Stromal cell of bone marrow (primary cell): ENCODE measurements around the gene CRYGN.
A peak's percentile ranks its signal among the peaks of the same experiment; 100 is the strongest.

Experiments
- DNase-seq: peaks from one replicate; pipeline ENCODE4 v3.0.0-alpha.2; 2012; ENCODE audit warnings: low read depth

The CRYGN gene

DNA sequence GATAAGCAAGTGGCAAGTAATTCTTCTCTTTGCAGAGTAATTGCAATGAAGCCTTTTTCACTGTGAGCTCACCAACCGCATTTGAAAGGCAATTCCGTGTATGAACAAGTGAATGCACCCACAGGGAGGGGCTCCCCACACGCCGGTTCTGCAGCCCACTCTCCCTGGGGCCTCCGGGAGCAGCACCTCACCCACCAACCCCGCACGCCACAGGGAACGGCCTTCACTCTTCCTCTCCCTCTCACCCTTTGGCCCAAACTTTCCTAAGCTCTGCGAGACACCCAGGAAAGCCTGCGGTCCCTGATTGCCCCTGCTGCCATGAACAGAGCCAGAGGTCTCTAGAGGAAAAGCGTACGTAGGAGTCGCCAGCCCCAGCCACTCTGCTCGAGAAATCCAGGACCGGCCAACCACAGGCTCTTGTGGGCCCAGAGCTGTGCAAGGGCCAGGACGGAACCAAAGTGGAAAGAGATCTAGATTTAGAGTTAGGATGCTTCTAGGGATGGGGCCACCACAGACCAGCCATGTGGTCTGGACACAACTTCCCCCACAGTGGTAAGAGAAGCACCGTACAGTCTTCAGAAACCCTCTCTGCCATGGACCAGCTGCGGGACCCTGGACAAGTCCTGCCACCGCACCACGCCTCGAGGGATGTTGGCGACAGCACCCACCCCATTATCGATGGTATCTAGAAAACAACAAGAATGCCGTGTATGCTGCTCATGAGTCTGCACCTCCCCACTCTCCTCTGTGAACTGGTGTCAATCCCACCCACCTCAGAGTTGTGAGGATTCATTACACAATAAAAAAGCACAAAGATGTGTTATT lies 33.7 kb downstream of the CRYGN start:
- no peak for DNase-seq

DNA sequence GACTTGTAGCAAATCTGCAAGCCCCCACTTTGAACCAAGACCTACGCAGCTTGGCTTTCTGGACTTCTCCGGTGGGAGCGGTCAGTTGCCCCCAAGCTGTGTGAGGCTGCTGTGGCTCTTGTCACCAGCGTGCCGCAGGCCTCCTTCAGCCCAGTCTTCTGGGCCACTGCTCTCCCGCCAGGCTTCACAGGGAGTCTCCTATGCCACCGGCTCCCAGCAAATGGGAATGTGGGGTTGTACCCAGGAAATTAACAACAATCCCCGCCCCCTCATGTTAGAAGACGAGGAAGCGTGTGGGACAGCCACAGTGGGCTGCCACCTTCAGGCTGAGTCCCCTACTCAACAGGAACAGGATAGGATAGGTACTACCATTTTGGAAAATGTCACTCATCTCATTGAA lies 34.4 kb downstream of the CRYGN start:
- no peak for DNase-seq

DNA sequence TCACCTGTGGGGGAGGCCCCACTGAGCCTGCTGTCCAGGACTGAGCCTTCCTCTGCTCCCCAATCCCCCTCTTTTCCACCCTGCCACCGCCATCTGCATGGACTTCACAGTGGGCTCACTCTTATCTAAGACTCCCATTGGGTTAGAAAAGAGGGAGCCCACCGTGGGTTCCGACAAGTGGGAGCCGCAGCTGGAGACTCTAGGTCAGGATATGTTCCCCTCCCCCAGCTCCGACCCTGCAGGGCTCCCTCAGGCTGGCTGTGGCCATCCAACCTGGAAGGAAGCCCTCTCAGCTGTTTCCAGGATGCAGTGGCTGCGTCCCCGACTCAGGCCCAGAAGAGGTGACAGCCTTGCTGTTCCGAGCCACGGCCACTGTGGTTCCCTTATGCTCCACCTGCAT lies 34.9 kb downstream of the CRYGN start:
- no peak for DNase-seq

DNA sequence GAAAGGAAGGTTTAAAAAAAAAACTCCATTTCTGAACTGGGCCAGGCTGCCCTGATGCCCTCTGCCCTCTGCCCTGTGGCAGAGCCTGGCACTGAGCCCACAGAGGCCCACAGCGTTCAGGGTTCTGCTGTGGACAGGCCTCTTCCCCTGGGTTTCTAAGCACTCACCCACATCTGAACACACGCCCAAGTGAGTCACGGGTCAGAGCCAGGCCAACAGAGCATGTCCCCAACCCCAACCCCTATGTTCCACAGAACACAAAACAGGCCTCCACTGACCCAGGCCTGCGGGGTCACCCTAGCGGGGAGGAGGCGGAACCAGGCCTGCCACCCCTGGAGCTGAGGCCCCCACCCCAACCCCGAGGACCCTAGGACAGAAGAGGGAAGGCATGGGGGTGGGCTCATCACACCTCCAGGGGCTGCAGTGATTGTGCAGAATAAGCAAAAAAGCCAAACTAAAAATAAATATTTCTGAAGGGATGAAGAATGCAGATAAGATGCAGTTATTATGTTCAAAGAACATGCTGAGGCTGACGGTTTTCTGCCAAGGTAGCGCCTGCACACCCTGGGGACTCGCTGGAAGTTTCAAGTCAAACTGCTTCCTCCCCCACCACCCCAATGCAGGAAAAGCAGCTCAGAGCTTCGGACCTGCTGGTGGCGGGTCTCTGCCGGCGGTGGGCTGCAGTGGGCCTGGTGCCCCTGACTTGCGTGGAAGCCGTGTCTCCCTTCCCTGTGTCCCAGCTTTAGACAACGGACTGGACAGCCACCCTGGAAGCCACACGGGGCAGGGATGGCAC lies 35.5 kb downstream of the CRYGN start:
- DNase-seq: peak; percentile 57

DNA sequence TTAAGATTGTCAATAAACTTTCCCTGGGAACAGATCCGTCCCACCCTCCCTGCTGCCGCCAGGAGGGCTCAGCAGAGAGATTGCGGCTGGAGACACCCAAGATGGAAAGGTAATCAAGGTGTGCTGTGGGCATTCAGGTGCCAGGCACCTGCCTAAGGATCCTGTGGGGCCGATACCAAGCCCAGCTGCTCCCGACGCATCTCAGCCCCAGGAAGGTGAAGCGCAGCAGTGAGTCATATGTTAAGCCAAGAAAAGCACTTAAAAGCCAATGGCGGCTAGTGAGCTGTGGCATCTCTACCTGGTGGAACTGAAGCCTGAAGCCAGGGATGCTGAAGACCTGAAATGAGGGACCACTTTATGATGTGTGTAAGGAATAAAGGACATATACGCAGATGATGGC lies 36.2 kb downstream of the CRYGN start:
- DNase-seq: no peak

DNA sequence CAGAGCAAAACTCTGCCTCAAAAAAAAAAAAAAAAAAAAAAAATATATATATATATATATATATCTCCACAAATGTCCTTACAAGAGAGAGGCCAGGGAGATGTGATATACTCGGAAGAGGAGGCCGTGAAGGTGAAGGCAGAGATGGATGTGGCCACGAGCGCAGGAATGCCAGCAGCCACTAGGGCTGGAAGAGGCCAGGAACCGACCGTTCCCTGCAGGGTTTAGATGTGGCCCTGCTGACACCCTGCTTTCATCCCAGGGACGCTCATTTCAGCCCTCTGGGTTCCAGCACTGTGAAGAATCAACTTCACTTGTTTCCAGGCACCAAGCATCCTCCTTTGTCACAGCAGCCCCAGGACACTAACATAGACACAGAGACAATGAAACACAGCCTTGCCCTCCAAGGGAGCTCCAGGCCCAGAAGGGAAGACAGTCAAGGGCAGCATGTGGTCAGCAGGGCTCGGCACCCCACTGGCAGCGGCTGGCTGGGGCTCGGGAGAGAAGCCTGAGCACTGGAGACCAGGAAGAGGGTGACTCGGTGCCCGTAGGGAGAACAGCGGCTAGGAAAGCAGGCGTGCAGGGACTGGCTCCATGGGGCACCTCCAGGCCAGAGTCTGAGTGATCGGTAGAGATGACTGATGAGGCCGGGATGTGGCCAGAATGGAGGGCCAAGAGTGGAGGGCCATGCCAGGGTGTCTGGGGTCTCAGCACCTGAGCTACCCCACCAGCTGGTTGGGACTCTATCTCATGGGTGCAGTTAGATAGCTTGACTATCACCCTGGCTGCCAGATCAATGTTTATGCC lies 37.7 kb downstream of the CRYGN start:
- DNase-seq: no peak

DNA sequence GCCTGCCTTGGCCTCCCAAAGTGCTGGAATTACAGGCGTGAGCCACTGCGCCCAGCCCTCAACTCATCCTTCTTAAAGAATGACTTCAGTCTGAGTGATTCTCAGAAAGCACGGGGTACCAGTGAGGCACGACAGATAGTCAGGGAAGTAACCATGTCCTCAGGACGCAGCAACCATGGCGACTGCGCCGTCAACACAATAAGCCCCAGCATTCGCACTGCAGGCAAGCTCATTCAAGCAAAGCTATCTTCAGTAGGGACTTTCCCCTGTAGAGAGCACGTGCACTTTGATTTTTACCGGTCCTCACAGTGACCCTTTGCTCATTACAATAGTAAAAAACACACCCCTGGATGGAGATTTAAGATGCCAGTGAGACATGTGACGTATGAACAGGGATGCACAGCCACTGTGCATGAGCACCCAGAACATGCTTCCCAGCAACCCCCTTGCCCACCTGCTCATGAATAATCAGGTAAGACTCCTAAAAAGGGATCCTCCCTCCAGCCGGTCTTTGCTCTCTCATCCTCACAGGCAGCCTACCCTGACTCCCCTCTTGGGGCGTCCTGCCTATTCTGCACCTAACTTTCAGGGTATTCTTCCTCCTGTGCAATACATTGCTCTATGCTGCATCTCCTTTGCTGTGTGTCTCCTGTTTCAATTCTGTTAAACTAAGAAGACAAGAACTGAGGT lies 39.2 kb downstream of the CRYGN start:
- DNase-seq: no peak

DNA sequence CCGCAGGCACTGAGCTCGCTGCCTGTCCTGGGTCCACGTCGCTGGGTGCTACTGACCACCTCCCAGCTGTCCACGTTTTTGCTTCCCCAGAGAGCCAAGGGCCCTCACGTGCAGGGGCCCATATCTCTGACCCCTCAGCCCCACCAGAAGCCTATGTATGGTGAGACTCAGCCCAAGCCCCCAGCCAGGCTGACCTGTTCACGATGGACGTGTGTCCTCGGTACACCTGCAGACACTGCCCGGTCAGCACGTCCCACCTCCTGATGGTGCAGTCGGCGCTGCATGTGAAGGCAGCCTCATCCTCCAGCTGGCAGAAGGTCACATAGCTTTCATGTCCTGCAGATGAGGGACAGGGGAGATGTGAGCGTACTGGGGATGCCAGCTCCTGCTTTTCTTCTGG lies 40.0 kb downstream of the CRYGN start:
- no peak for DNase-seq

DNA sequence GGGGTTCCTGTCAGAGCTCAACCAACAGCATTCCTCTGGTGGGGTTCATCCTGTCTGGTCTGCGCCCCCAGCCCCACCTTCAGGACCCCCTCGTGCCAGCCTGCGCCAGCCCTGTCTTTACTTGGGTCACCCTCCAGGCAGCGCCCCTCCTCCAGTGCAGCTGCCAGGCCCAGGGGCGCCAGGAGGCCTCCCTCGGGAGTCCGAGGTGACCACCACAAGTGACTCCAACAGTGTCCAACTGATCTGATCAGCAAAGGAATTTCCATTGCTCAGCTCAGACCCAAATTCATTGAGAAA lies 40.7 kb downstream of the CRYGN start:
- no peak for DNase-seq

DNA sequence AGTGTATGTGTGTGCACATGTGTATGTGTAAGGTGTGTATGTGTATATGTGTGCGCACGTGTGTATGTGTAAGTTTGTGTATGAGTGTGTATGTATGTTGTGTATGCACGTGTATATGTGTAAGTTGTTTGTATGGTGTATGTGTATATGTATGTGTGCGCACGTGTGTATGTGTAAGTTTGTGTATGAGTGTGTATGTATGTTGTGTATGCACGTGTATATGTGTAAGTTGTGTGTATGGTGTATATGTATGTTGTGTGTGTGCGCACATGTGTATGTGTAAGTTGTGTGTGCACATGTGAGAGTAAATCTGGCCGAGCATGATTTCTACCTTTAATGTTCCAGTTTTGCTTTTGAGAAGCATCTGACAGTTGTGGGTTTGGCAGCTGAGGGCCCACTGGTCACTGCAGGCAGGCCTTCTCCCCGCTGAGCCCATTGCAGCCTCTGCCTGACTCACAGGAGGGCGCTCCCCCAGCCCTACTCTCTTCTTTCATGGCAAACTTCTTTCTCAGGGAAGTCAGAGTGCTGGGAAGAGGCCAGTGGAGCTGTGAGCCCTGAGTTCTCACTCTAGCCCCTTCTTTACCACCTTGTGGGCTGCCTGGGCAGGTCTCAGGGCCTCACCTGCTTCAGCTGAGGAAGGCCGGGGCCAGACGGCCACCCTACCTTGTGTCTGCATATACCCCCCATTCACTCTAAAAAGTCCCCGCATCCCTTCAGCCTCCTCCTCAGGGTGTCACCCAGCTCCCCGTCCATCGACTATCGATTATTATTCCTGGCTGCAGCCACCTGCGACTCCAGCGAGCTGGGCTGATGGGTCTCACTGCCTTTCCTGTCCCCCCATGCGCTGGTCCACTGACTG lies 41.3 kb downstream of the CRYGN start:
- DNase-seq: no peak

DNA sequence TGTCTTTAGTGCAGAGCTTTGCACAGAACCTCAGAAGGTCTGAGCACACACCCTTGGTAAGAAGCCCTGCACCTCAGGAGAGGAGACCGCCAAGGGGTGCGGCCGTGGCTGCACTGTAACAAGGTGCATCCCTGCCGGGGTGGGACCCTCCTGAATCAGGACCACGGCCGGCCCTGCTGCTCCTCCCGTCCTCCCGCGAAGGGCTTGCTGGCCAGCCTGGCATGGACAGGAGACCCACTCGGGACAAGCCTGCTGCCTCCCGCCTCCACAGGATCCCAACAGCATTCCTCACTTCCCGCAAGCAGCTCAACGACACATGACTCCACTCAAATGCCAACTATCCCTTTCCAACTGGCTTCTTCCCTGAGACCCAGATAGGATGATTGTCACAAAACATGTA lies 42.9 kb downstream of the CRYGN start:
- DNase-seq: no peak

DNA sequence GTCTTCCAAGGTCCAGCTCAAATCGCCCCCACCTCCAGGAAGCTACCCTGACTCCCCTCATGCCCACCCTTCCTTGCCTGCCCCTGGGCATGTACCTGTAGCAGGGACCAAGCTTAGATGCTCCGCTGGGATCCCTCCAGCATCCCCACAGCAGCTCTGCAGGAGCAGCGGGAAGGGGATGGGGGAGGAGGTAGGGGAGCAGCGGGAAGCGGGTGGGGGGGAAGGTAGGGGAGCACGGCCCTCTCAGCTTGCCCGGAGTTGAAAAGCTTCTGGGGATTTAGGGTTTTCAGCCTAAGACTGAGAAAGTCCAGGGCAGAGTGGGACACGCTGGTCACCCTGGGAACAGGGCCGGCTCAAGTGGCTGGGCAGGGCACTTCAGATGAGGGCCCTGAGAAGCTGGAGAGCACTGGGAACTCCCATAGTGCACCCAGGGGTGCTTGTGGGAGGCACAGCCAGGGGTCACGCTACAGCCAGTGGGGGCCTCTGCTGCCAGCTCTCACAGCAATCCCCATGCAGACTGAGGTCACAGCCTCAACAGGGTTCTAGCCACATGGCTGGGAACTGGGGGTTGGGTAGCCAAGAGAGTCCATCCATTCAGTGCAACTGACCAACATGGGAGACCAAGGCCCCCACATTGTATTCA lies 43.5 kb downstream of the CRYGN start:
- DNase-seq: no peak

DNA sequence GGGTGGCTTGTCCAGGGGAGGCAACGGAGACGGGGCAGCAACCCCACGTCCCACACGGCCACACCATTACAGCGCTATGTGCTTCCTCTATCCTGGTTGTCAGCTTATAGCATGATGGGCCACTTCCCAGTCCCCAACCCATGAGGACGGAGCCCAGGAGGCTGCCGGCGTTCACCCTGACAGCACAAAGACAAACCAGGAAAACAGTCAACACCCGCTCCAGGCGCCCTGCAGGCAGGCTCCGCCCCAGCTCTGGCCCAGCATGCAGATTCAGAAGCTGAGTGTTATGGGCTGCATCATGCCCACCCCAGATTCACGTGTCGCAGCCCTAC lies 44.9 kb downstream of the CRYGN start:
- no peak for DNase-seq

DNA sequence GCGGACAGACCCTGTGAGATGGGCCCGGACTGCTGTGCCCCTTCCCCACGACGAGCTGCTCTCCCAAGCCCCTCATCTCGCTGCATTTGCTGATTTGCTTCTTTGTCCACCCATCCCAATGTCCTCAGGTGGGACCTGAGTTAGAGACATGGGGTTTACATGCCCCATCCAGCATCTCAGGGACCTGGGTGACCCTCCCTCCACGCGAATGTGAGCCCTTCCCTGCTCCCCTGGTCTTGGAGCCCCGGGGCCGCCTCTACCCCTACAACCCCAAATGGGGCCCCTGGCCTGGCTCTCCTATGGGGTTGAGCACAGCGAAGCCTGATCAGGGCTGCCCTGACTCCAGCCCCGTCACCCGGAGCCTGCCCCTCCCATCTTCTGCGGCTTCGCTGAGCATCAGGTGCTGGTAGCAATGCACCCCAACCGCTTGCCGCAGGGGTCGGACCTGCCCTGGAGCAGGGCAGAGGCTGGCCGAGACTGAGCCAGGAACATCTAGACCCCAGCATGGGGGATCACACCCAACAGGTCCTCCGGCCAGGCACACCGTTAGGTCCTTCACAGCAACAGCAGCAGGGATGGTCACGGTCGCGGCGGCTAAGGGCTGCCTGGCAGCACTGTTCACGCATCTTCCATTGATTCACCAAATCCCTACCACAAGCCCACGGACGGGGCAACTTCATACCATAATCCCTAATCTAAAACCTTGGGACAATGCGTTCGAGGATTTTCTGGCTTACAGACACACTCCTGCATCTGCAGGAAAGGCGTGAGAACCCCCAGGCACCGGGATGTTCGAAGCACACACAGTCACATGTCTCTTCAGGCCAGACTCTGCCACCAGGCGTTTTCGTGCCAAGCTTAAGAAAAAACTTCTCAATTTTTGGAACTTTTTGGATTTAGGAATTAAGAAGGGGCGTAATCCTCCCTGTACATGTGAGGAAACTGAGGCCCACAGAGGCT lies 45.6 kb downstream of the CRYGN start:
- no peak for DNase-seq

DNA sequence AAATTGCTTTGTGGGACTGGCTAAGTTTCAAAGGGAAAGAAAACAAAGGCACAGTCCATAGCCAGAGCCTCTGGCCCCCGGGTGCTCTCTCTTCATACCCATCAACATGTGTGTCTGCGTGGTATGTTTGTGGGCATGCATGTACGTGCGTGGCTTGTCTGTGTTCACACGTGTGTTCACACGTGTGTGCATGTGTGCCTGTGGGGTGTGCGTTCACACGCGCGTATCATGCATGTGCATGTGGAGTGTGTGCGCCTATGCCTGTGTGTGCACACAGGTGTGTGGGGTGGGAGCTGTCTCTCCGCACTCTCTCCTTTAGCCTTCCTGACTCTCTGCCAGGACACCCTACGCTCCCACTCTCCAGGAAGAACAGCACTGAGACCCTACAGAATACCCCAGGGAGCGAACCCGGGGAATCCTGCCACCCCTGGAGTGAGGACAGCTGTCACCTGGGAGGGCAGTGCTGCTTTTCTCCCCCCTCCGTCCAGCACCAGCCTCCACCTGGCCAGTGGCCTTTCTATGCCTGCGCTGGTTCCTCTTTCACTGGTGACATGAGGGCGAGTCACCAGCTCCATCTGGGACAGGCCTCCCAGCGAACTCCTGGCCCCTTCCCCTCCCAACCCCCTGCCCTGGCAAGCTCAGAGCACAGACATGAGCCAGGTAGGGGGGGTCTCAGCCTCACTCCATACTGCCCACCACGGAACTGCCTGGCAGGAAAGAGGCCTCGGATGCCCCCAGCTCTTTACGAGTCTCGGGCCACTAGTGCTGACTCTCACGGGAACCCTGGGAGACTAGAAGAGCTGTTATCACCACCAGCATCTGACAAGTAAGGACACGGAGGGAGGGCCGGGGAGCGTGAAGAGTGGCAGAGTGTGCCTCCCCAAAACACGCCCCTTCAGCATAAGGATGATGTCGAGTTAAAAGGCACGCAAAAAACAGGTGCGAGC lies 46.6 kb downstream of the CRYGN start:
- DNase-seq: no peak

DNA sequence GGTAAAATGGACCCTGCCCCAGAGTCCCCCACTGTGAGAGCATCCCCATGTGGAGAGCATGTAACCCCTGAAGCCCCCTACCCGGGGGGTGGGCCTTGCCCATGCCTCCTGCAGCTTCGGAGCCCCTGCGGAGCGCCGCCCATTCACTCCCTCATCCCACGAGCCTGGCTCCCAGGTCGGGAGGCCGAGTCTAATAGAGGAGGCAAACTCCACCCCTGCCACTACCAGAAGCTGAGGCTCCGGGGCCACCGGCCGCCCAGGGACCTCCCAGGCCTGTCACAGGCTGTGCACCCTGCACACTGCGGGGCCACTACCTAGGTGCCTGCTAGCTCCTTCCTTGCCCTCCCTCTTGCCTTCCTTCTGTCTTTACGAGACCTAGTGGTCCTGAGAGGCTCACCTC lies 47.5 kb downstream of the CRYGN start:
- no peak for DNase-seq

DNA sequence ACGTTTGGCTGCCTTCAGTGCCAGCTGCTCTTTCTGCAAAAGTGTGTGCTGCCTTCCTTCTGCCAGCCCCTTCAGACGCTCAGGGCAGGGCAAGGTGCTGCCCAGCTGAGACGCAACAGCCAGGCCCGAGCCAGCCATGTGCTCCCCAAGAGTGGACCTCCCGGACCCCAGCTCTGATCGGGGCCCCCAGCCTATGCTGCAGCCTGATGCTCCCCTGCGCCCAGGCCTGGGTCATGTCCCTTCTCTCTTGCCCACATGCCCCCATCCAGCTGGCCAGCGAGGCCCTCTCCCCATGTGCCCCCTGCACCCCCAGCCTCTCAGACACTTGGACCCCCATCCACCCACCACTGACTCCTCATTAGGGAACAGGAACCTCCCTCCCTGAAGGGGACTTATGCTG lies 47.9 kb downstream of the CRYGN start:
- no peak for DNase-seq

DNA sequence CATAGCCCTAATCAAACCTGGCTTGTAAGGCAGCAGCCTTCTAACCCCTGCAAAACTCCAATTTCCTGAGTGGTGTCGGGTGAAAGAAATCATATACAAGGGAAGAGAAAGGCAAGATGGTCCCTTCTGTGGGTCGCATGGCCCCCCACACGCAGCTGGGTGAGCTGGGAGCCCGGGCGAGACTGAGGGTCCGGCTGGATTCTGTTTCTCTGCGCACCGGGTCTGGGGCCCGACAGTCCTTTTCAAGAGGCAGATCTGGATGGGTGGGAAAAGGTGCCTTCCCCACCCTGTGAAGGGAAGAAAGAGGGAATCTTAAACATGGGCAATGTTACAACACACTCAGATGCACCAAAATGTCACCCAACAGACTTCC lies 48.6 kb downstream of the CRYGN start:
- DNase-seq: no peak
